Measurements from ENCODE around the gene RASGRP4.
"Not testable (repeated sequence)": the region's sequence is repeated elsewhere in the genome, so short reads cannot be mapped to it uniquely, and the experiment has no call there.

RASGRP4 gene

GRCh38 chr19:38425810-38426466 lies at the start of gene RASGRP4:
RASGRP4 (minus strand) TSS chr19:38426219; CDS start chr19:38426091, 128 bp downstream.
- H3K79me2 ChIP-seq (ENCODE audit: control insufficient read depth, insufficient read depth, low read length, unreplicated experiment), result no peaks in the 10 kb centered on the region
- no peaks in the 10 kb centered on the region for H3K4me1 ChIP-seq (ENCODE audit: control insufficient read depth, insufficient read depth, low read length, unreplicated experiment)
- no peaks in the 10 kb centered on the region for H3K36me3 ChIP-seq (ENCODE audit: insufficient read depth, low read length)
- H2AFZ ChIP-seq (ENCODE audit: low read length, unreplicated experiment), result no peak within 1 kb of the TSS
- 0 out of 2 replicates have a peak, but pooled peaks cover 4% of the 10 kb centered on the region for H3K27me3 ChIP-seq (ENCODE audit: insufficient read depth, low read length)
- no peak within 1 kb of the TSS for H3K27ac ChIP-seq (ENCODE audit: low read depth, low read length)
- H3K4me3 ChIP-seq (ENCODE audit: low read depth, low read length), result no peak within 1 kb of the TSS

GRCh38 chr19:38475176-38475575 lies 49.2 kb upstream of the RASGRP4 start:
- Histone ChIP-seq H3K4me1 (ENCODE audit: control insufficient read depth, insufficient read depth, low read length, unreplicated experiment) (no peaks in the 10 kb centered on the region), H3K4me3 (ENCODE audit: low read depth, low read length) (no peak overlapping the region), H3K27me3 (ENCODE audit: insufficient read depth, low read length) (peaks cover 3% of the 10 kb centered on the region; the same call in 1 of the 2 replicates), H2AFZ (ENCODE audit: low read length, unreplicated experiment) (no peak overlapping the region), H3K36me3 (ENCODE audit: insufficient read depth, low read length) (no peaks in the 10 kb centered on the region), H3K27ac (ENCODE audit: low read depth, low read length) (no peak overlapping the region), H3K79me2 (ENCODE audit: control insufficient read depth, insufficient read depth, low read length, unreplicated experiment) (no peaks in the 10 kb centered on the region)

- Histone ChIP-seq H2AFZ (ENCODE audit: low read length, unreplicated experiment) (no peak overlapping the region), H3K27me3 (ENCODE audit: insufficient read depth, low read length) (peaks cover 6% of the 10 kb centered on the region; the same call in 1 of the 2 replicates), H3K4me1 (ENCODE audit: control insufficient read depth, insufficient read depth, low read length, unreplicated experiment) (no peaks in the 10 kb centered on the region), H3K79me2 (ENCODE audit: control insufficient read depth, insufficient read depth, low read length, unreplicated experiment) (no peaks in the 10 kb centered on the region), H3K36me3 (ENCODE audit: insufficient read depth, low read length) (no peaks in the 10 kb centered on the region), H3K4me3 (ENCODE audit: low read depth, low read length) (no peak overlapping the region), H3K27ac (ENCODE audit: low read depth, low read length) (no peak overlapping the region)
Measured at GRCh38 chr19:38473201-38473600, 47.2 kb upstream of the RASGRP4 start.

- not testable (repeated sequence) for H3K79me2 ChIP-seq (ENCODE audit: control insufficient read depth, insufficient read depth, low read length, unreplicated experiment); H3K36me3 ChIP-seq (ENCODE audit: insufficient read depth, low read length); H3K27ac ChIP-seq (ENCODE audit: low read depth, low read length); H3K4me1 ChIP-seq (ENCODE audit: control insufficient read depth, insufficient read depth, low read length, unreplicated experiment); H2AFZ ChIP-seq (ENCODE audit: low read length, unreplicated experiment); H3K27me3 ChIP-seq (ENCODE audit: insufficient read depth, low read length); H3K4me3 ChIP-seq (ENCODE audit: low read depth, low read length)
Measured at GRCh38 chr19:38472725-38473124, 46.7 kb upstream of the RASGRP4 start.

- no peak overlapping the region for H3K27ac ChIP-seq (ENCODE audit: low read depth, low read length)
- H2AFZ ChIP-seq (ENCODE audit: low read length, unreplicated experiment), result no peak overlapping the region
- no peaks in the 10 kb centered on the region for H3K4me1 ChIP-seq (ENCODE audit: control insufficient read depth, insufficient read depth, low read length, unreplicated experiment)
- no peaks in the 10 kb centered on the region for H3K79me2 ChIP-seq (ENCODE audit: control insufficient read depth, insufficient read depth, low read length, unreplicated experiment)
- peaks cover 6% of the 10 kb centered on the region; the same call in 1 of the 2 replicates for H3K27me3 ChIP-seq (ENCODE audit: insufficient read depth, low read length)
- no peaks in the 10 kb centered on the region for H3K36me3 ChIP-seq (ENCODE audit: insufficient read depth, low read length)
- H3K4me3 ChIP-seq (ENCODE audit: low read depth, low read length), result no peak overlapping the region
Measured at GRCh38 chr19:38470788-38471480, 44.9 kb upstream of the RASGRP4 start.

- Histone ChIP-seq H3K79me2 (ENCODE audit: control insufficient read depth, insufficient read depth, low read length, unreplicated experiment) (no peaks in the 10 kb centered on the region), H3K4me1 (ENCODE audit: control insufficient read depth, insufficient read depth, low read length, unreplicated experiment) (no peaks in the 10 kb centered on the region), H3K4me3 (ENCODE audit: low read depth, low read length) (no peak overlapping the region), H3K36me3 (ENCODE audit: insufficient read depth, low read length) (no peaks in the 10 kb centered on the region), H2AFZ (ENCODE audit: low read length, unreplicated experiment) (no peak overlapping the region), H3K27me3 (ENCODE audit: insufficient read depth, low read length) (peaks cover 6% of the 10 kb centered on the region; the same call in 1 of the 2 replicates), H3K27ac (ENCODE audit: low read depth, low read length) (no peak overlapping the region)
Measured at GRCh38 chr19:38469151-38469550, 43.1 kb upstream of the RASGRP4 start.

GRCh38 chr19:38467541-38468525 lies 41.8 kb upstream of the RASGRP4 start:
- no peaks in the 10 kb centered on the region for H3K36me3 ChIP-seq (ENCODE audit: insufficient read depth, low read length)

GRCh38 chr19:38466050-38466449 lies 40.0 kb upstream of the RASGRP4 start:
- no peaks in the 10 kb centered on the region for H3K4me1 ChIP-seq (ENCODE audit: control insufficient read depth, insufficient read depth, low read length, unreplicated experiment)
- no peak overlapping the region for H3K27ac ChIP-seq (ENCODE audit: low read depth, low read length)
- H3K4me3 ChIP-seq (ENCODE audit: low read depth, low read length), result no peak overlapping the region
- no peaks in the 10 kb centered on the region for H3K36me3 ChIP-seq (ENCODE audit: insufficient read depth, low read length)
- H3K79me2 ChIP-seq (ENCODE audit: control insufficient read depth, insufficient read depth, low read length, unreplicated experiment), result no peaks in the 10 kb centered on the region
- H3K27me3 ChIP-seq (ENCODE audit: insufficient read depth, low read length), result peaks cover 6% of the 10 kb centered on the region; the same call in 1 of the 2 replicates
- no peak overlapping the region for H2AFZ ChIP-seq (ENCODE audit: low read length, unreplicated experiment)

More at GRCh38 chr19:38467541-38468525, 41.8 kb upstream of the RASGRP4 start:
- H3K27me3 ChIP-seq (ENCODE audit: insufficient read depth, low read length), result peaks cover 6% of the 10 kb centered on the region; the same call in 1 of the 2 replicates
- H3K4me1 ChIP-seq (ENCODE audit: control insufficient read depth, insufficient read depth, low read length, unreplicated experiment), result no peaks in the 10 kb centered on the region
- no peak overlapping the region for H3K27ac ChIP-seq (ENCODE audit: low read depth, low read length)
- no peaks in the 10 kb centered on the region for H3K79me2 ChIP-seq (ENCODE audit: control insufficient read depth, insufficient read depth, low read length, unreplicated experiment)
- no peak overlapping the region for H3K4me3 ChIP-seq (ENCODE audit: low read depth, low read length)
- no peak overlapping the region for H2AFZ ChIP-seq (ENCODE audit: low read length, unreplicated experiment)

GRCh38 chr19:38464421-38465082 lies 38.5 kb upstream of the RASGRP4 start:
- Histone ChIP-seq H3K27ac (ENCODE audit: low read depth, low read length) (no peak overlapping the region), H3K27me3 (ENCODE audit: insufficient read depth, low read length) (0 out of 2 replicates have a peak, but pooled peaks cover 3% of the 10 kb centered on the region), H3K4me3 (ENCODE audit: low read depth, low read length) (no peak overlapping the region), H2AFZ (ENCODE audit: low read length, unreplicated experiment) (no peak overlapping the region), H3K4me1 (ENCODE audit: control insufficient read depth, insufficient read depth, low read length, unreplicated experiment) (no peaks in the 10 kb centered on the region), H3K79me2 (ENCODE audit: control insufficient read depth, insufficient read depth, low read length, unreplicated experiment) (no peaks in the 10 kb centered on the region), H3K36me3 (ENCODE audit: insufficient read depth, low read length) (no peaks in the 10 kb centered on the region)

- Histone ChIP-seq H3K36me3 (ENCODE audit: insufficient read depth, low read length) (no peaks in the 10 kb centered on the region), H3K79me2 (ENCODE audit: control insufficient read depth, insufficient read depth, low read length, unreplicated experiment) (no peaks in the 10 kb centered on the region), H3K4me1 (ENCODE audit: control insufficient read depth, insufficient read depth, low read length, unreplicated experiment) (no peaks in the 10 kb centered on the region), H3K4me3 (ENCODE audit: low read depth, low read length) (no peak overlapping the region), H2AFZ (ENCODE audit: low read length, unreplicated experiment) (no peak overlapping the region), H3K27ac (ENCODE audit: low read depth, low read length) (no peak overlapping the region), H3K27me3 (ENCODE audit: insufficient read depth, low read length) (no peaks in the 10 kb centered on the region)
Measured at GRCh38 chr19:38463365-38463764, 37.3 kb upstream of the RASGRP4 start.

All from ACC112 (cell line).